GM19463 (cell line): ENCODE results near the gene TOB1.
"Not testable (repeated sequence)": the region's sequence is repeated elsewhere in the genome, so short reads cannot be mapped to it uniquely, and the experiment has no call there.

Source experiments
- ATAC-seq: cut with Tn5 transposase; IDR thresholded peaks from one replicate; pipeline ENCODE4 v1.9.1; 2021; ENCODE audit warnings: mild to moderate bottlenecking, moderate library complexity; ENCODE audit not compliant: unreplicated experiment

TOB1 gene

DNA sequence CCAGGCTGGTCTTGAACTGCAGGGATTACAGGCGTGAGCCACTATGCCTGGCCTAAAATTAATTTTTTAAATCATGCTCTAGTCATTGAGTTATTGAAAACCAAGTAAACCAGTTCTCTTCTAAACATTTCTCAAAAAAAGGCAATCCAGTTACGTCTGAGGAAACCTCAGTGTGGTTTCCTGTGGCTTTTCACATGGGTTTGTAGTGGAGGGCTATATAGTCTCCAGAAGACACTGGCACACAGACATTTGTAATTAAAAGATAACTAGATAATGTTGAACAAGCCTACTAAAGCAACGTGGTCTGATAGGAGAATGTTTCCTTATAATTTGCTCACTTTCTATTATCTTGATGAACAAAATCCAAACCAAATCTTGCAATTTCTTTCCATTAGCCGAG, 5.2 kb upstream of the TOB1 start:
- no peak for ATAC-seq

DNA sequence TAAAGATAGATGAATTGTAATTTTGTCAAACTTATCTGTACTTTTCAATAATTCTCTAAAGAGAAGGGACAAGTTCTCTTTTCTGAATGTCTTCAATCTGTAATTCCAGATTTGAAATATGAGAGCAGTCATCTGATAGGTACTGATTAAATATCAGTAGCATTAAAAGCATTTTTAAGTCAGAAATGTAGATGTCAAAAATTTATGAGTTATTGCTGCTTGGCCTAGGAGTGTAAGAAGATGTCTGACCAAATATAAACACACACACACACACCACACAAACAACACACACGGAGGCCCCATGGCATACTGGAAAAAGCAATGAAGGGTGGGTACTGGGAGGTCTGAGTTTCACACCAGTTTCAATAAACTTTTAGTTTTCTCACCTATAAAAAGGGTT, 2.4 kb upstream of the TOB1 start:
- ATAC-seq = no peak

DNA sequence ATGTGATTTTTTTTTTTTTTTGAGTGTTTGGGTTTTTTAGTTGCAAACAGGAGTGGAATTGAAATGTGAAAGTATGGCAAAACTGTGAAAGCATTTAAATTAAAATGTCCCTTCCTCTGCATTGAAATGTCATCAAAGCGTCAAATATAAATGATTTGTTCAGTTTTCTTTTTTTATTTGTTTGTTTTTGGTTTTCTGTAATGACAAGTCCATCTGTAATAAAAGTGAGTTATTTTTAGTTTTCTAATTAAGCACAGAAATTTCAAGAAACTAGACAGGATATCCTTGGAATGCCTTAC, 1.9 kb upstream of the TOB1 start:
- no peak for ATAC-seq

DNA sequence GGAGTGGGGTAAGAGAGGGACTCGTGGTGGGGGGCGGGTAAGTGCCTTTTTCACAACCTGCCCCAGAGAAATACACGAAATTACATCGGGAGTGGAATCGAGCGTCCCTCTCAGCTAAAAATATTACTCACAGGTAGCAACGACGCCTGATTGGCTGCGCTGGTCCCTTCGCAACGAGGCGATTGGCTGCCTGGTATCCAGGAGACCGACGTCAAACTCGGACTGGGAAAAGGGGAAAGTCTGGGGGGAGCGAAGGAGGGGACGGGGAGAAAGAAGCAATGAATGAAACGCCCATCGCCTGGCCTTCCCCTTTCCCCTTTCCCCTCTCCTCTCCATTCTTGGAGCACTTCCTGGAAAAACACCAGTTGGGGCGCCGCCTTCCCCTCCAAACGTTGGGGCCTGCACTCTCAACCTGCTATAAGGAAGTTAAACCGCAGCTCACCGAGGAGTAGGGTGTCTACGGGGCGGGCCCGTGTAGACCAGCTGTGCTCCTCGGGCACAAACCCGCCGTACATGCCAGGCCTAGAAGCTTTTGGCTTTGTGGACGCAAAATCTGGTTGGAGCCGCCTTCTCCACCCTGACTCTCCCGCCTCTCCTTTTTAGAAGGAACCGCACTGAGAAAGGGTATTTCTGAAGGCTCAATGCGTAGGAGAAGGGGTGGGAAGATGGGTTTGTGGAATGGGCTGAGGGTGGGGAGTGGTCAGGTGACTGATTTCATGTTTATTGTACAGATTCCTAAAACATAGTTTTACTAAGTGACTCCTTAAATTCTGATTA, 1.4 kb upstream of the TOB1 start:
- peak; percentile 36 for ATAC-seq

DNA sequence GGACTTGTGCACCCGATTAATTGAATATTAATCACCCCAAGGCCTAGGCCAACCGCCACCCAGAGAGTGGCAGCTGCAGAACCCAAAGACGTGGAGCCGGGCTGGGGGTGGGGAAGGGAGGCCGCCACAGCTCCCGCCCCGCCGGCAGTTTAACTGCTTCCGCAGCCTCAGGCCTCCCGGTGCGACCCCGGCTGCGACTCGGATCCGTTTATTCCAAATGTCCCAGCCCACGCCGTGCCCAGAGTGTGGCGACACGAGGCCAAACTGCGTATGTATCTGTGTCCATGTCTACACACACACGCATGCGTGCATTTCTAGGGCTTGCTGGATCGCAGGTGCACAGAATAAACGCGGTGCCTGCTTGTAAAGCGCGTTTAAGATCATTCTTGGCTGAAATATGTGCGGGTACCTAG, 802 bp upstream of the TOB1 start:
- peak; percentile 5 for ATAC-seq

DNA sequence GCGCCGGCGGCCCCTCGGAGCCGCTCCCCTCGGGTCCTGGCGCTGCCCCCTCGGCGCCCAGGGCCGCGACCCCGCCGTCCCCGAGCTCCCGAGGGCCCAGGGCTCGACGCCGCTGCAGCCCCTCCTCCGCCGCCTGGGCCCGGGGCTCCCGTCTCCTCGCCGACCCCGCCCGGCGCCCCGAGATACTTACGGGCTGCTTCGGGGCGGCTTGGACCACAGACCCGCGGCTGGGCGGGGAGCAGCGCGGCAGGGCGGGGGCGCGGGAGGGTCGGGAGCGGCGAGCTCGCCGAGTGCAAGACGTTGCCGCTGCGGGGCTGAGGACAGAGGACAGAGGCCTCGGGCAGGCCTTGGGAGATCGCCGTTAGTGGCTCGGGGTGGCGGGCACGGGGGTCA, 290 bp downstream of the TOB1 start:
- peak; percentile 0 for ATAC-seq

DNA sequence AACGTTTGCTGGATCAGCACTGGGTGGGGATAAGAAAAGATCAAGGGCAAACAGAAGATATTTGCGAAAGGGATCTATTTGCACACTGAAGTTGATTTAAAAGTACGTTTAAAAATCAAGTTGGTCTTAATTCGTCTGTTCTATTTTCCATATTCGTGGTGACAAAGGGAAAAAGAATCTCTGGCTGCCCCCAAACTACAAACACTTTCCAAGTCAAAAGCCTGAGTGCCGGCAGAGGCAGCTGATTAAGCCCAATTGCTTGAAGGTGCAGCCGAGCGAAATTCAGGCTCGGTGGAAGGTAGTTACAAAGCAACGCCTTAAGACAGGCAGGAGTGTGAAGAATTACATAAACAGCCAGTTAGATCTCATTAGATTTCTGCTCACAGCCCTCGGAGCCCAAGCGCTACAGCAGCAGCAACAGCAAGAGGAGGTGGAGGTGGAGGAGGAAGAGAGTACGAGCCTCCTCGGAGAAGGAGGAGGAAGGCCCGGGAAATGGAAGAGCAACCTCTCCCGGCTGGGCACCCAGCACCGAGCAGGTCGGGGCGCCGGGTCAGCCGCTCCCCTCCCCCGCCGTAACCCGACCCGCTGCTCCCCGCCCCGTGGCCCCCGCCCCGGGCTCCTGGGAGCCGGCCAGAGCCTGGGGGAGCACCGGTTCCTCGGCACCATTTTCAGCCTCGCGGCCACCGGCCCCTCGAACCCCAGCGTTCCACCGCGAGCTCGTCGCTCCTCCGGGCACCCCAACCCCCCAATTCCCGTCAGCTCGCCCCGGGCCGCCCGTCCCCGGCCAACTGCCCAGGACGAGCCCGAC, 890 bp downstream of the TOB1 start:
- ATAC-seq = peak; percentile 3

DNA sequence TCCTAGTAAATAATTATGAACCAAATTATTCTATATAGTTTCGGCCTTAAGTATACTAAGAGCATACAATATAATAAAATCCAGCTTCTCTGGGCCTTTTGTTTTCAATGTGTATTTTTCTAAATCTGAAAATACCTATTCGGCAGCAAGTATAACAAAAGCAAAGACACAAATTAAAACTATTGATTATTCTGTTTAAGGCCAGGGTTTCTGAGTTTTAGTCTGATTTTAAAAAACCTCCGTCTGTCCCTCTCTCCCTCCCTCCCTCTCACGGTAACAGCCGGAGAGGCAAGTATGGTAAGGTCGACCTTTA, 1.5 kb downstream of the TOB1 start:
- ATAC-seq = no peak

DNA sequence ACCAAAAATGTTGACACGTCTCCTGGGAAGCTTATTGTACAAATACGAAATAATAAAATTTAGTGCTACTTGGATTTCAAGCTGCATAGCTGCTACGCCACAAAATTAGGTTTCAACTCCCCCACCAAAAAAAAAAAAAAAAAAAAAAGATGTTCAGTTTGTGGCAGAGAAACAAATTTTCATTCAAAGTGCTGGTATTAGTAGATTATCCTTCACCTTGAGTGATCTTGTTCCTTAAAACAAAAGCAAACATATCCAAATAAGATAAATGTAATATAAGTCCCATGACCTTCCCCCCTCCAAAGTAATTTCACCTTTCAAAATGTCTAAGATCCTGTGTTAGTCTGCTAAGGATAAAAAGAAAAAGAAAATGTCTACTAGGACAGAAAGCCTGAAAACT, 2.2 kb downstream of the TOB1 start:
- ATAC-seq = no peak

DNA sequence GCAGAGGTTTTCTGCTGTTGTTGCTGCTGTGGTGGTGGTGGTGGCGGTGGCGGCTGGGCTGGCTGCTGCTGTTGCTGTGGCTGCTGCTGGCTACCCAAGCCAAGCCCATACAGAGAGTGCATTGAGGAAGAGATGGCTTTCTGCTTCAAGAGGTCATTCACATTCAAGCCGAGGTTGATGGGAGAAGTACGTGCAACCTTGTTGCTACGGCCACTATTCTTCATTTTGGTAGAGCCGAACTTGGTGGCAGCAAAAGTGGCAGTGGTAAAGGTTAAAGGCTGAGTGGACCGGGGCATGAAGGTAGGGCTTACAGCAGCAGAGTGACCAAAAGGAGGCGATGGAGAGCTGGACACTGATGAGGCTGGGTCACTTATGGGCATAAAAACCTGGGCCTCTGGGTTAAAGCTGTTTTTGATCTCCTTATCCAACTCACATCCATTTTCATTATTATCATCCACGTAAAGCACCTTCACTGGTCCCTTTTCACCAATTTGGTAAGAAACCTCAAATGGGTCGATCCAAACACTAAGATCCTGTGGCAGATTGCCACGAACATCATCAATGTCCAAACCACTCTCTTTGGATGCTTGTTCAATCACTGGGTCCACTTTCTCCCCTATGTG, 2.8 kb downstream of the TOB1 start:
- no peak for ATAC-seq

DNA sequence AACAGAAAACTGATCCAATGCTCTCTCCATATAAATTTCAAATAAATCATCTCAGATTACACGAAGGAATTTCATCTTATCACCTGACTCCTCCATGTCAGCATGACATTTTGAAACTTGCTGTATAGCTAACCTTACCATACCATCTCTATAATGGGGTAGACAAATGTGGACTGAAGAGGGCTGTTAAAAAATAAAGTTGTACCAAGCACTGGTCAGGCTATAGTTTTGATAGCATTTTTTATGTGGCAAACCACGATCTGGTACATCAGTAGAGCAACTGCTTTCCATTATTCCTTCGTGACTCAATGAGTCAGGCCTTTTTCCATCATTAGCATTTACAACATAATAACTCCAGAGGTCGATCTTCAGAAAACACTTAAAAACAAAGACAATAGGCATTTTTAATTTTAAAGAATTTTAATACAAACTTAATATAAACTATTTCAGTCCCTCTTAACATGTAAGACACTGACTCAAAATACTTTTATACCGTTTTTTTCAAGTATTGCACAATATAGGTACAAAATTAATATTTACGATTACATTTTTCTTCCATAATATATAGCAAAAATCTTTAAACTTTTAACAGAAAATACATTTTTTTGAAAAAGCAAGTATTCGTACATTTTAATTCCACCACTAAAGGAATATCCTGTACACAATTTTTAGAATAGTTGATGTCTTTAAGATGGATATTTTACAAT, 4.2 kb downstream of the TOB1 start:
- no peak for ATAC-seq

DNA sequence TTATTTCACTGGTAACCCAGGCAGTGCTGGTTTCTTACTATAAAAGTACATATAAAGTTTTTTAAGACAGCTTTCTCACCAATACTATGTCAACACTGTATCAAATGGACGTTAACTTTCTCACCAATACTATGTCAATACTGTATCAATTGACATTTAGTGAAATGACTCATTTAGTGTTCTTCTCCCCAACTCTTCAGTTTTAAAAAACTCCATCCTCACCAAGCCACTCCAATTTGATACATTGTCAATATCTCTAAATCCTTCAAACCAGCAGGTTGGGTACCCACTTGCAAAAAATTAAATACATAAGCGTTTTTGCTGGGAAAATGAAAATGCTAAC, 4.8 kb downstream of the TOB1 start:
- ATAC-seq = no peak

DNA sequence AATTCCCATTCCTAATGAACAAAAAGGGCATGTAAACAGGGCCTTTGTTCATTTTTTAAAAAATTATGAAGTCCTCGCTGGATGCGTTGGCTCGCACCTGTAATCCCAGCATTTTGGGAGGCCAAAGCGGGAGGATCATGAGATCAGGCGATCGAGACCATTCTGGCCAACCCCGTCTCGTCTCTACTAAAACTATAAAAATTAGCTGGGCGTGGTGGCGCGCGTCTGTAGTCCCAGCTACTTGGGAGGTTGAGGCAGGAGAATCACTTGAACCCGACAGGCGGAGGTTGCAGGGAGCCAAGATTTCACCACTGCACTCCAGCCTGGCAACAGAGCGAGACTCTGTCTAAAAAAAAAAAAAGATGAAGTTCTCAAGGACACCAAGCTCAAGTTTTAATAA, 6.4 kb downstream of the TOB1 start:
- ATAC-seq = not testable (repeated sequence)

DNA sequence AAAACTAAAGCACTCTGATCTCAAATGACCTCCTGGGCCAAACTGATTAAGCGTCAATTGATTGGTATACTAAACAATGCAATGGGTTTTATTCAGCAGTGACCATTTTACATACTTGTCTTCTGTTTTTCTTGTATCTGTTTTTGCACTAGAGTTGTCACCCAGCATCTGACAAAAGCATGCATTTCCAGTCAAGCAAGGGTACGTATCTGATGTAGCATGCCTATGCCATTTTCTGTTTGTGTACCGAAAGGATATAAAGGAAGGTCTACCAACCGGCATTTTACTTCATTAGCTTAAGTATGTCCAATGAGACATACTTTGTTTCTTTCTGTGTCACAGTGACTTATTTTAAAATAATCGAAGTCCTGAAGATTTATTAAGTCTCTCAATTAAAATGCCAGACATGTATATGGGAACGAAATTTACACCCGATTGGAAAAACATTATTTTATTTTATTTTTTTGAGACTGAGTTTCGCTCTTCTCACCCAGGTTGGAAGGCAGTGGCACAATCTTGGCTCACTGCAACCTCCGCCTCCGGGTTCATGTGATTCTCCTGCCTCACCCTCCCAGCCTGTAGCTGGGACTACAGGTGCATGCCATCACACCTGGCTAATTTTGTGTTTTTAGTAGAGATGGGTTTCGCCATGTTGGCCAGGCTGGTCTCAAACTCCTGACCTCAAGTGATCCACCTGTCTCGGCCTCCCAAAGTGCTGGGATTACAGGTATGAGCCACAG, 7.5 kb downstream of the TOB1 start:
- ATAC-seq = no peak

DNA sequence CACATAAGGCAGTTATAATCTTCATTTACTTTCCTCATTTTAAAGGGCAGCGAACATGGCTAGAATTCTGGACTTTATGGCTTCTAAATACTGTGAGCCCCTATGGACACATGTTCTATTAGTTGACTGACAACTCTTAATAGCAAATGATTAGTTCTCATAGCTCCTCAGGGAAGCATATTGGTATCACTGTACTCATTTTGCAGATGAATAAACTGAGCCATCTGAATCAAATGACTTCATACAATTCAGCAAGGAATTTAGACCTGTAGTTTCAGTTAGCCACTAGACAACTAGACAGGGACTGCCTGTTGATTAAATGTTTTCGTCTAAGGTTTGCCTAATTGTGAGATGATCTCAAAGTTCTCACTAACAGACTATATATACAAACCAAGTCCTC, 9.7 kb downstream of the TOB1 start:
- ATAC-seq = no peak

DNA sequence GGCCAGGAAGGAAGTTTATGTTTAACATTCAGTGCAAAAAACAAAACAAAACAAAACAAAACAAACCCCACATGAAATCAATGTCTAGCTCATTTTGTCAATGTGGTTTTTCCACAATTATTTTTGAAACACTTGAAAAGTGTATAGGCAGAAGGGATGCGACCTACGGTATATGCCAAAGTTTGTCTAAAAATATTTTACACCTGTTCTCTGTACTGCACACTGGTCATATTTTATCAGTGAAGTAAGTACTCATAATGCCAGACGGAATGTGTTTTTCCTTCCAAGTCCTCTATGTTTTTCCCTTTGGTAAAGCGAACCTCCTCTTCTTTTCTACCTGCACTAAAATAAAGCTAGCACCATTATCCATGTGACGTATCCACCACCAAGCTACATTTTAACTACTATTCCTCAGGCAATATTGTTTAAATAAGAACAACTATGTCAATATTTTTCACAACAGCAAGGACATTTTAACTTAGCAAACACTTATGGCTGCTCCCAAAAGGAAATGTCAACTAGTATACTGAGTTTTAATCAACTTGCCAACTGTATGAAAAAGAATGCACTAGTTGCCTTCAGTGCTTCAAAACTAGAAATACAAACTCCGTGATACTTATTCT, 10.3 kb downstream of the TOB1 start:
- ATAC-seq = no peak

DNA sequence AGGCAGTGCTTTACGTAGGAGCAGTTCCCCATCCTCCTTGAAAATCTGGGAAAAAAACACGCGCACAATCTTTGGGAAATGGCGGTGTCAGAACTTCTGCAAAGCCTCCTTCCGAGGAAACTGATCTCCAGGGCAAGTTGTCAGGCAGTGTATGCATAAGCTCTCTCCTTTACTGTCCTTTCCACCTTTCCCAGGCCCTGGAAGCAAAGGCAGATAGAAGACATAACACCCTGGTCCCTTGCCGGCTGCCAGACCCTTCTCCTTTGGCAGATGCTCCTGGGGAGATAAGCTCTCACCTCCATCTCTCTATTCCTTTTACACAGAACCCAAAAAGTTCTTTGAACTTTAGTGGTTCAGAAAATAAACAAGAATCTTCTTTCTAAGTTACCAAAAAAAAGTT, 12.4 kb downstream of the TOB1 start:
- no peak for ATAC-seq

DNA sequence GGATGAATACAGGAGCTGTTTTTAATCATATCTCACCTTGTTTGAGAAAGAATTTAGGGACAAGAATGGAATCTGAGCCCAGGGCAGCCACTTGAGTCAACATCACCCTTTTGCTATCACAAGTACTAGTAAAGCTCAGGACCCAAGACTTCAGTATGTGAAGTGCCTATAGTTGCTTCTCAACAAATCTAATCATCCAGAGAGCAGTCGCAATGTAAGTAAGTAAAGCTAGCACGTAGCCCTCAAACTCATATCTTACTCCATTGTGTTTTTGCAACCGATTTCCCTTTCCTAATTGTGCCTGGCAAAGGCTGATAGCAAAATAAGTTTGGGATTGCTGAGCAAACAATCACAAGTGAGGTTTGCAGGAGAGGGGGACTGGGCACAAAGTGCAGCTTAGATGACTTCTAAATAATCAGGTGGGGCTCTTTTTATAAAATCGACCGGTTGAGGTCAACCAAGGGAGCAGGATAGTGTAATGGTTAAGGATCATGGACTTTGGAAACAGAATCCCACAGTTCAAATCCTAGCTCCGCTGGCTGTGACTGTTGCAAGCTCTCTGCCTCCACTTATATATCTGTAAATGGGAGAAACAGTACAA, 13.0 kb downstream of the TOB1 start:
- no peak for ATAC-seq

DNA sequence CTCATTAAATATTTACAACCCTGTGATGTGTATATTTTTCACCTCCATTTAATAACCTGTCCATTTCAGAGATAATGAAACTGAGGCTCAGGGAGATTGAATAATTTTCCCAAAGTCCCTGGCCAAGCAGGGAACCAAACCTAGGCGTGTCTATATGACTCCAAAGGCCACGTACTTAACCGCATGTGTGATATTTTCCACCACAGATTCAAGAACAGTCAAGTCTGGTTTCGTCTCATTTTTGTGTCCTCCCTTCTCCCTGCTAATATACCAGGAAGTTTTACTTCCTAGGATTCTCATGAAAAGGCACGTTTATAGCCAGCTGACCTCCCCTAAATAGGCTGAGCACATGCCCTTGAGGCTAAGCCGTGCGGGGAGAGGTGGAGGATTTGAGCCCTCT, 15.5 kb downstream of the TOB1 start:
- no peak for ATAC-seq

DNA sequence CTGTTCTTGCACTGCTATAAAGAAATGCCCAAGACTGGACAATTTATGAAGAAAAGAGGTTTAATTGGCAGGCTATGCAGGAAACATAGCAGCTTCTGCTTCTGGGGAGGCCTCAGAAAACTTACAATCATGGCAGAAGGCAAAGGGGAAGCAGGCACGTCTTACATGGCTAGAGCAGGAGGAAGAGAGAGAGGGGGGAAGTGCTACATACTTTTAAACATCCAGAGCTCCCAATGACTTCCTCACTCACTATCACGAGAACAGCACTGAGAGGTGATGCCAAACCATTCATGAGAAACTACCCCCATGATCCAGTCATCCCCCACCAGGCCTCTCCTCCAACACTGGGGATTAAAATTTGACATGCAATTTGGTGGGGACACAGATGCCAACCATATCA, 17.4 kb downstream of the TOB1 start:
- ATAC-seq = no peak
